ENCODE results near the gene STX5. TPM values are rescaled to one million over a fixed set of nuclear protein-coding genes. Genes with fewer than 3 reads are reported as not detected.
"Not testable (repeated sequence)": the region's sequence is repeated elsewhere in the genome, so short reads cannot be mapped to it uniquely, and the experiment has no call there.

The STX5 gene
- total RNA-seq, 1 experiment from 2014 or later = 26.3 TPM

DNA sequence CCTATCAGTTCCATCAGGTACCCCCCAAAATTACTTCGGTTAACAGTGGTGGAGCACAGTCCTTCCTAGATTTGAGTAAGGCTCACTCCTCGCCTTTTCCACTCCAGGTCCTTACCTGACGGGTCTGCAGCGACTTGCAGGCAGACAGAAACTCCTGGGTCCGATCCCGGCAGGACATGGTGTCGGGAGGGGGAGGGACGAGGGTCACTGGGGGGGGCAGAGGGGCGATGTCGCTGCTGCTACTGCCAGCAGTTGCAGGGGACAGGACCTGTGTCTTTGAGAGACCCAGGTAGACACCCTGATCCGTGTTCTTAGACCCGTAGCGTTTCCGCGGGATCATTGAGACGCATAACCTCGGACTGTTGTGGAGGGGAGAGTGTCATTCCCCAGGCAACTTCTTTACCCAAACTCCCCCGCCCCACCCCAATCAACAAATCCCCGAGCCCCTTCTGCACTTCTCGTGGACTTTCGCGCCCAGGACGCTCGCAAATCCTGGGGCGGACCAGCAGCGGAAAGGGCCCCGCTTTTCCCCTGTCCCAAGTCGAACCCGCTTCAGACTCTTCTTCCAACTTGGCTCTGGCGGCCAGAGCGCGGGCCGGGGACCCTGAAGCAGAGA, 839 bp downstream of the STX5 start:
- DNase-seq (ENCODE audit: low spot score) = no peak

DNA sequence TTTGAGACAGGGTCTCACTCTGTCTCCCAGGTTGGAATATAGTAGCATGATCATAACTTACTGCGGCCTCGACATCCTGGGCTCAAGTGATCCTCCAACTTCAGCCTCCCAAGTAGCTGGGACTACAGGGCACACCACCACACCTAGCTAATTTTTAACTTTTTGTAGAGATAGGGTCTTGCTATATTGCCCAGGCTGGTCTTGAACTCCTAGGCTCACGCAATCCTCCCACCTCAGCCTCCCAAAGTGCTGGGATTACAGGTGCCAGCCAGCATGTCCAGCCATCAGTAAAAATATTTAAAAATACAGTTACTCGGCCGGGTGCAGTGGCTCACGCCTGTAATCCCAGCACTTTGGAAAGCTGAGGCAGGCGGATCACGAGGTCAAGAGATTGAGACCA, 3.7 kb downstream of the STX5 start:
- DNase-seq (ENCODE audit: low spot score) = not testable (repeated sequence)

- DNase-seq (ENCODE audit: low spot score) = no peak
Observed at GRCh38 chr11:62823677-62824076, 8.2 kb downstream of the STX5 start.

GRCh38 chr11:62817129-62817528, 14.7 kb downstream of the STX5 start:
- DNase-seq (ENCODE audit: low spot score) = no peak

- no peak for DNase-seq (ENCODE audit: low spot score)
Observed at GRCh38 chr11:62816557-62816956, 15.3 kb downstream of the STX5 start.

DNA sequence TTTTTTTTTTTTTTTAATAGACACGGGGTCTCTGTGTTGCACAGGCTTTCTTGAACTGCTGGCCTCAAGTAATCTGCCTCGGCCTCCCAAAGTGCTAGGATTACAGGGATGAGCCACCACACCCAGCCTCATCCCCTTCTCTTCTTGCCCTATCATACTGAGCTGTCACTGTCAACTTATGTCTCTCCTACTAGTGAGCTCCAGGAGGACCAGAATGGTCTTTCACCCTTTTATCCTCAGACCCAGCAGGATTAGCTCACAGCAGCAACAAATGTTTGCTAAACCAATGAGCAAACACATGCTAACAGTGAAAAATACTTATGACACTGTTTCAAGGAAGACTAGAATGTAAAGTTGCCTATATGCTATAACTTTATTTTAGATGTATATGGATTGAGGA, 20.2 kb downstream of the STX5 start:
- DNase-seq (ENCODE audit: low spot score) = no peak

DNA sequence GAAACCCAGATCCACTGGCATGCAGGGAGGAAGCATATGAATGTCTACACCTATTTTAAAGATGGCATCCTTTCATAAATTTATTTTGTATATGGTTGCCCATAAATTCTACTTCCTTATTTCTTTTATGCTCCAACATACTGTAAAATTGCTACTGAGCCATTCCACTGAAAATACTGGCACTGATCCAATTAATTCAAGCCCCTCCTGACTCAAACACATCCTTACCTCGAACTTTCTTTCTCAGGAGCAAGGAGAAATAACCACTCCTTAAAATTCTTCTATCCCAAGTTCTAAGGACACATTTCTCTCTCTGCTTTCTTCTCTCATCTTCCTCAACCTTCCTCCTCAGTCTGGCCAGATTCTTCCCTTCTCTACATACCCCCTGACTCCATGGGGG, 21.1 kb downstream of the STX5 start:
- no peak for DNase-seq (ENCODE audit: low spot score)

DNA sequence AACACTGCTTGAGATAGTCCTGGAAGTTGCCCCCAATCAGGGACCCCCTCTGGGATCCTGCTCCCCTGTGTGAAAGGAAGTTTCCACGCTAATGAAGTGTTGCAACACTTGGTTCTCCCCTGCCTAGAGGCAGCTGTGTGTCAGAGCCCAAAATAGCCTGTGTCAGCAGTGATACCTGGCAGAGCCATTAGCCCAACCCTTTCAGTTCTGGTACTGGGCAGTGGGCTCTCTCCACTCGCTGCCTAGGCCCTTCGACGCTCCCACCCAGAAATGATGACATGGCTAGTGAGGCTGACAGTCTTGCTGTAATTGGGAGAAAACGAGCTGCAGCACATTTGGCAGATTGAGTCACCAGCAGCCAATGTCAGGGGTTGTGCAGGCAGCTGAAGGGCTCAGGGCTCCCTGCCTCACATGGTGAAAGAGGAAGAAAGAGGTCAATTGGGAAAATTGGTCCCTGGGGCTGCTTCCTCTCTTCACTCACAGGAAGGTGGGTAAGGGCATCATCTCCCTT, 25.2 kb downstream of the STX5 start:
- DNase-seq (ENCODE audit: low spot score) = no peak

DNA sequence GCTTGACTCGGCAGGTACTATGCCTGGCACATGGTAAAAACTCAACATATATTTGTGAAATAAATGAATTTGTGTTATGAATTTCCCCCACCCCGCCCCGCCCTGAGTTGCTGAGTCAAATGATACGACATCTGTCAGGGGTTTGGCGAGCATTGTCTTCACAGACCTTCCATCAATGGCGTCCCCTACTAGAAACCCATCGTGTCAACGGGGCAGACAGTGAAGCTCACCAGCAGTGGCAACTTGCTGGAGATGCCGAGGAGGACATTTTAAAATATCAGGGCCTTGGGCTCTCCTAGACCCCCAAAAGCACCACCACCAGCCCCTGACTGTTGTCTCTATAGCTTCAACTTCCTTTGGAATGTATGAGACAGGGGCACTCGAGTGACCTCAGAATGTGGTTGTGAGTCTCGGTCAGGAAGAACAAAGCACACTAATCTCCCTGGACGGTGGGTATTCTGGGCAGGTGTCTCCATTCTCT, 25.9 kb downstream of the STX5 start:
- DNase-seq (ENCODE audit: low spot score) = no peak

GRCh38 chr11:62805076-62805892, 26.6 kb downstream of the STX5 start, which contains the start of gene NXF1:
NXF1 (minus strand) TSS chr11:62805440; CDS start chr11:62805356, 84 bp downstream.
- peak; percentile 88 for DNase-seq (ENCODE audit: low spot score)

DNA sequence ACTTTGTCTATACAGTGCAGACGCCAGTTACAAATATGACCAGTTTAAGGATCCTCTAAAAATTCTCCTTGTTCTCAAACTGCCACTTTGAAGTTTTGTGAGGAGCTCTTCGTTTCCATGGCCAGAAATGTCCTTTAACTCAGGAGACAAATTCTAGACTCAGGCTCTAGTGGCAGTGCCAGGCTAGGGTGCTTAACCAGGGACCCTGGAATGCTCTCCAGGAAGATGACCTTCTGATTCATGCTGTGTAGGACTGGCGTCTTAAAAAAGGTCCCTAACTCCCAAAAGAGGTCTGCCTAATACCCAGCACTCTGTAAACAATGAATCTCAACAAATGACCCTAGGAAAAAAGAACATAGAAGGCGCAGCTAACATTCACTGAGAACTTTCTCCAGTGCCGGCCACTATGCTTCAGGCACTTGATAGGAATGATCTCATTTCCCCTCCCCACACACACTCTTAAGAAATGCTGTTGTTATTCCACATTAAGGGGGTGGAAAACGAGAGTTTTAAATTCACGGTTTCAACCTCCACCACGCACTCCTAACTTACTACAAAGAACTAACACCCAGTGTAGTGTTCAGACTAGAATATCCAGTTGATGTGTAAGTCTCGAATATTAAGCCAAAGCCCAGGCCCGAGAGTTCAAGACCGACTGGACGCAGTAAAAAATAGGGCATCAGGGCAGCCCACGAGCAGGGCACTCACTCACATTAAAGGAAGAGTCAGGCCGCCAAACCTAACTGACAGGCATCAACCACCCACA, 27.4 kb downstream of the STX5 start:
- DNase-seq (ENCODE audit: low spot score) = no peak

DNA sequence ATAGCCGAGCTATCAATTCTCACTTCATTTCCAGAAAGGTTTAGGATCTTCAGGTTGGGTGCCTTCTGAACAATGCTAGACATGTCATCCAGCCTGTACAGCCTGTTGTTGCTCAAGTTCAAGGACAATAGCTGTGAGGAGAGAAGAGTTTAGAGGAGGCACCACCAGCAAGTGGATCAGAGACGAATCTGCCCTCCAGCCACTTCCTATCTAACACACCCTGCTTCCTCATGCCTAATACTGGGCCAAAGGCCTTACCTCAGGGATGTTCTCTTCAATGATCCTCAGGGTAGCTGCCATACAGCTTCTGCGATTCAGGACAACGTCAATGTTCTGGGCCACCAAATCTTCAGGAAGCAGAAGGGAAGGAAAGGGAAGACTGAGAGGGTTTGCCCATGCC, 30.8 kb downstream of the STX5 start:
- DNase-seq (ENCODE audit: low spot score) = no peak

GRCh38 chr11:62799486-62799885, 32.4 kb downstream of the STX5 start:
- no peak for DNase-seq (ENCODE audit: low spot score)

GRCh38 chr11:62796281-62796680, 35.6 kb downstream of the STX5 start:
- no peak for DNase-seq (ENCODE audit: low spot score)

DNA sequence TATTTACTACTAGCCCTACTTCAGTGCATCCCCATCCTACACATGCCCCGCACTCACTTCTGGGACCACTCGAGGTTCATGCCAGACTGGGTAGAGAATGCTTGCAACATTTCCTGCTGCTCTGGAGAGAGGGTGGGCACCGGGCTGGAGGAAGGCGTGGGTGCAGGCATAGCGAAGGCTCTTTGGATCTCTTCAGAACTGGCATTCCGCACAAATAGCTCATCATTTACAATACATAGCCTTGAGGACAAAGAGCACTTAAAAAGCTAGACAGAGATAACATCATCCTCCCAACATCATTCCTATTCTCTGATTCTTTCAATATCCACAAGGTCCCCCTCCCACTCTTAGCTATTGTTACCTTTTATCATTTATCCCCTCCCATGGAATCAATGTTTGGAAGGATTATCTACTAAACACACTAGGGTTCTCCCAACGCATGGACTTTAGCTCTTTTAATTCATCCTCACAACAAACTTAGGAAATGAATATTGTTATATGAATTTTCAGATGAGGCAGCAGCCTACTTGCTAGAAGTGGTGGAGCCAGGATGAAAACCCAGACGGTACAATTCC, 37.6 kb downstream of the STX5 start:
- no peak for DNase-seq (ENCODE audit: low spot score)

- no peak for DNase-seq (ENCODE audit: low spot score)
Observed at GRCh38 chr11:62792202-62792575, 39.7 kb downstream of the STX5 start.

GRCh38 chr11:62791501-62792201, 40.2 kb downstream of the STX5 start, which contains the start of gene TMEM223:
TMEM223 (minus strand) TSS chr11:62792006; CDS start chr11:62791994, 12 bp downstream.
- DNase-seq (ENCODE audit: low spot score) = peak; percentile 72

- no peak for DNase-seq (ENCODE audit: low spot score)
Observed at GRCh38 chr11:62789576-62789975, 42.3 kb downstream of the STX5 start.

DNA sequence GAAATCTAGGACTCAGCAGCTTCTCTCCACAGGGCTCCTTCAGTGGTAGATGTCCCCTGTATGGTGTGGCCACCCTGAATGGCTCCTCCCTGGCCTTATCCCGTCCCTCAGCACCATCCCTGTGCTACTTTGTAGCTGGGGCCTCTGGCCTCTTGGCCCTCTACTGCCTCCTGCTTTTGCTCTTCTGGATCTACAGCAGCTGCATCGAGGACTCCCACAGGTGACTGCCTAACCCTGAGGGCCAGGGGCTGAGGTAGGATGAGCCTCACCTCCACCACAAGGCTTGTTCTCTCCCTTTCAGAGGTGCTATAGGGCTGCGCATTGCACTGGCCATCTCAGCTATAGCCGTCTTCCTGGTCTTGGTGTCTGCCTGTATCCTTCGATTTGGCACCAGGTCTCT, 42.9 kb downstream of the STX5 start:
- no peak for DNase-seq (ENCODE audit: low spot score)

- DNase-seq (ENCODE audit: low spot score) = peak; percentile 97
Observed at GRCh38 chr11:62787005-62787759, 44.7 kb downstream of the STX5 start, which contains the start of gene TMEM179B. TMEM179B (plus strand) TSS chr11:62787402; CDS start chr11:62787432, 30 bp downstream.
